Common myeloid progenitor, CD34-positive (primary cell): Measurements from ENCODE around the gene RPS6KA1.

Experiments
- CTCF ChIA-PET: fragments of 350-600 bp; sonication (Branson Sonifier 250); formaldehyde crosslinking; loops from one replicate; lab custom pipeline; 2021; ENCODE audit warnings: antibody characterized with exemption; lab: Charles Lee
- POLR2A ChIA-PET: fragments of 350-600 bp; sonication (Branson Sonifier 250); formaldehyde crosslinking; loops from one replicate; lab custom pipeline; 2021; ENCODE audit warnings: antibody characterized with exemption; lab: Charles Lee
- DNase-seq, 3 donors: peaks; one replicate each; pipeline versions ENCODE4 v3.0.0 to v3.0.0-alpha.2; 2013
- H3K27ac ChIP-seq, 2 experiments: 1 replicate in 1 of 2; 2 replicates in 1 of 2; pipeline ENCODE4 v1.7.0; 2013; ENCODE audit warnings: inconsistent platforms in 2 of 2, low read length in 2 of 2, mild to moderate bottlenecking in 2 of 2, low read depth in 1 of 2, moderate library complexity in 1 of 2; ENCODE audit not compliant: severe bottlenecking in 2 of 2, insufficient read depth in 1 of 2, poor library complexity in 1 of 2
- H3K27me3 ChIP-seq, 5 experiments: replicated peaks in 2 of 5; 1 replicate in 3 of 5; 2 replicates in 2 of 5; pipeline versions ENCODE4 v1.6.1 to v1.7.0; 2013; ENCODE audit warnings: low read length in 4 of 5, mild to moderate bottlenecking in 2 of 5, moderate library complexity in 2 of 5, inconsistent platforms in 1 of 5; ENCODE audit not compliant: insufficient read depth in 5 of 5, control insufficient read depth in 4 of 5
- H3K36me3 ChIP-seq, 4 experiments: 1 replicate in 2 of 4; 2 replicates in 2 of 4; pipeline versions ENCODE4 v1.6.1 to v1.7.0; 2013; ENCODE audit warnings: low read length in 3 of 4, control low read depth in 1 of 4, mild to moderate bottlenecking in 1 of 4; ENCODE audit not compliant: control insufficient read depth in 4 of 4, insufficient read depth in 4 of 4
- H3K4me1 ChIP-seq, 4 experiments: 1 replicate in 3 of 4; 2 replicates in 1 of 4; pipeline versions ENCODE4 v1.6.1 to v1.7.1; 2013; ENCODE audit warnings: low read length in 3 of 4, mild to moderate bottlenecking in 3 of 4, control low read depth in 1 of 4, inconsistent platforms in 1 of 4, moderate library complexity in 1 of 4; ENCODE audit not compliant: control insufficient read depth in 4 of 4, insufficient read depth in 4 of 4; ENCODE audit errors: control extremely low read depth in 1 of 4
- H3K4me3 ChIP-seq, 7 experiments: 1 replicate in 4 of 7; 2 replicates in 3 of 7; pipeline versions ENCODE4 v1.5.1 to v1.7.0; 2013; ENCODE audit warnings: mild to moderate bottlenecking in 7 of 7, low read length in 6 of 7, moderate library complexity in 6 of 7, inconsistent platforms in 2 of 7, low read depth in 2 of 7, control low read depth in 1 of 7; ENCODE audit not compliant: insufficient read depth in 4 of 7, control insufficient read depth in 1 of 7; ENCODE audit errors: extremely low read depth in 1 of 7
- H3K9me3 ChIP-seq, 5 experiments: 1 replicate in 4 of 5; 2 replicates in 1 of 5; pipeline versions ENCODE4 v1.6.1 to v1.7.1; 2013; ENCODE audit warnings: low read length in 4 of 5, mild to moderate bottlenecking in 2 of 5, inconsistent platforms in 1 of 5, low read depth in 1 of 5, moderate library complexity in 1 of 5; ENCODE audit not compliant: control insufficient read depth in 4 of 5, insufficient read depth in 2 of 5; ENCODE audit errors: control extremely low read depth in 1 of 5
- WGBS: methylation state at CpG from one replicate; pipeline ENCODE4 v1.1.5; 2013; ENCODE audit not compliant: insufficient coverage; 5-methylcytosine and 5-hydroxymethylcytosine counted together

The RPS6KA1 gene

GRCh38 chr1:26530410-26530894 lies 891 bp downstream of the RPS6KA1 start:
- ChIA-PET POLR2A (interaction anchor here (1.3 kb wide), 1 partner anchor 30 kb away, joined by 10 read pairs; no protein-coding TSS in a partner anchor), CTCF (interaction anchor here (0.9 to 12.2 kb wide), 9 partner anchors 8 to 167 kb away, joined by 3 to 103 read pairs (median 3); no protein-coding TSS in a partner anchor)
- 14% methylated on average over 8 of the region's 8 CpGs for WGBS
- no peaks in the 10 kb centered on the region for H3K27me3 ChIP-seq
- DNase-seq: no peak
- H3K9me3 ChIP-seq: no peaks in the 10 kb centered on the region
- peaks cover 8 to 56% (median 43%) of the 10 kb centered on the region in 4 experiments for H3K4me1 ChIP-seq
- peak overlapping the region in 1 of 2 experiments; percentile 43 for H3K27ac ChIP-seq
- peaks cover 0 to 2% (median 0%) of the 10 kb centered on the region in 4 experiments for H3K36me3 ChIP-seq
- peak overlapping the region; percentile 68 to 89 (median 78) for H3K4me3 ChIP-seq

GRCh38 chr1:26530895-26531598 lies 1.5 kb downstream of the RPS6KA1 start:
- WGBS: 8% methylated on average over 5 of the region's 9 CpGs
- no peaks in the 10 kb centered on the region for H3K9me3 ChIP-seq
- ChIA-PET POLR2A (no interaction called here), CTCF (interaction anchor here (0.9 to 12.2 kb wide), 10 partner anchors 8 to 168 kb away, joined by 3 to 103 read pairs (median 3); no protein-coding TSS in a partner anchor)
- H3K4me3 ChIP-seq: peak overlapping the region in 6 of 7 experiments; percentile 68 to 89 (median 78)
- H3K36me3 ChIP-seq: peaks cover 0 to 2% (median 0%) of the 10 kb centered on the region in 4 experiments
- peaks cover 8 to 57% (median 45%) of the 10 kb centered on the region in 4 experiments for H3K4me1 ChIP-seq
- peak; percentile 62 to 72 (median 71) for DNase-seq
- no peaks in the 10 kb centered on the region for H3K27me3 ChIP-seq
- H3K27ac ChIP-seq: no peak overlapping the region

- H3K27ac ChIP-seq: no peak overlapping the region
- peaks cover 8 to 57% (median 45%) of the 10 kb centered on the region in 4 experiments for H3K4me1 ChIP-seq
- peak overlapping the region in 3 of 7 experiments; percentile 19 to 89 (median 85) for H3K4me3 ChIP-seq
- ChIA-PET POLR2A (no interaction called here), CTCF (interaction anchor here (1.0 to 12.2 kb wide), 4 partner anchors 7 to 45 kb away, joined by 3 to 103 read pairs (median 19); no protein-coding TSS in a partner anchor)
- WGBS: 97% methylated on average over 5 of the region's 12 CpGs
- H3K9me3 ChIP-seq: no peaks in the 10 kb centered on the region
- H3K27me3 ChIP-seq: no peaks in the 10 kb centered on the region
- H3K36me3 ChIP-seq: peaks cover 0 to 6% (median 0%) of the 10 kb centered on the region in 4 experiments
- DNase-seq: no peak
Observed at GRCh38 chr1:26531651-26532131, 2.1 kb downstream of the RPS6KA1 start.

DNA sequence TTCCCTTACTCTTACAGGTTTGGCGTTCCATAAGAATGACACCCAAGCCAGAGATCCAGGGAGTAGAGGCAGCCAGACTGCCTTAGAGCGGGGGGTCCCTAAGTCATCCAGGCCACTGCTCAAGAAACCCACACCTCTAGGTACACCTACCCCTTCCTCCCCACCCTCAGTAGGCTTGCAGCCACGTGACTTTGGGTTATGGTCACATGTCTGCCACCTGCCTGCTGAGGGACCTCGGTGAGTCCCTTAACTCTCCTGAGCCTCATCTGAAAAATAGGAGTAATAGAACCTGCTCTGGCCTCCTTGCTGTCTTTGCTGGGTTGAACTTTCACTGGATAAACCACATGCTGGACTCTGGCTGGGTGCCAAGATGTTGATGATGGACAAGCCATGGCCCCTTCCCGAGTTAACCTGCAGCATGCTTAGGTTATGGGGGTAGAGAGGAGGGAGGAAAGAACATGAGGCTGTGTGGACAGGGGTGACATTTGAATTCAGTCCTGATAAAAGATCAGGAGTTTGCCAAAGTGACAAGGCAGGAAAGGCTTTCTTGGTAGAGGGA lies 4.5 kb downstream of the RPS6KA1 start:
- Histone ChIP-seq H3K4me3 (no peak overlapping the region), H3K27me3 (no peaks in the 10 kb centered on the region), H3K4me1 (peaks cover 10 to 74% (median 59%) of the 10 kb centered on the region in 4 experiments), H3K36me3 (peaks cover 0 to 21% (median 0%) of the 10 kb centered on the region in 4 experiments), H3K9me3 (no peaks in the 10 kb centered on the region), H3K27ac (no peak overlapping the region)
- WGBS: 62% methylated on average over 4 of the region's 5 CpGs
- DNase-seq: no peak
- POLR2A ChIA-PET: no interaction called here
- CTCF ChIA-PET: interaction anchor here (1.1 to 12.2 kb wide), 3 partner anchors 5 to 17 kb away, joined by 3 to 103 read pairs (median 4); no protein-coding TSS in a partner anchor

DNA sequence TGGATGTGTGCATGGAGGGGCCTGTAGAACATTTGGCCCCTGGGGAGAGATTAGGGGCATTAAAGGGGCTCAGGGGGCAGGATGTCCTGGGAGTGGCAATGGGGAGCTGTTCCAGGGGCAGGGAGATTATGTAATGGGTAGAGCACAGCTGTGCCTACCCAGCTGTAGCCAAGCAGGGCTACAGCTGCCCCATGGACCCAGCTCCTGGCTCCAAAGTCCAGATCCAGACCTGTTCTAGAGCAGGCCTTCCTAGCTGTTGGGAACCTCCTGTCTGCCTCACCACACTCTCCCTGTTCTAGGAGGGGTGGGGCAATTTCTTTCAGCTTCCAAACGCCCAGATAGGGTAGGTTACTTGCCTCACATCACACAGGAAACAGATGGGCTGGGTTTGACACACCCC lies 5.6 kb downstream of the RPS6KA1 start:
- Histone ChIP-seq H3K36me3 (peaks cover 0 to 23% (median 0%) of the 10 kb centered on the region in 4 experiments), H3K4me1 (peaks cover 15 to 77% (median 65%) of the 10 kb centered on the region in 4 experiments), H3K9me3 (no peaks in the 10 kb centered on the region), H3K27ac (no peak overlapping the region), H3K4me3 (no peak overlapping the region), H3K27me3 (no peaks in the 10 kb centered on the region)
- POLR2A ChIA-PET: no interaction called here
- CTCF ChIA-PET: interaction anchor here (1.1 to 8.6 kb wide), 7 partner anchors 7 to 49 kb away, joined by 3 to 103 read pairs (median 4); partner anchors contain the start of gene RPS6KA1
- no peak for DNase-seq
- WGBS: no CpG with 5 or more reads among the region's 1 CpG

DNA sequence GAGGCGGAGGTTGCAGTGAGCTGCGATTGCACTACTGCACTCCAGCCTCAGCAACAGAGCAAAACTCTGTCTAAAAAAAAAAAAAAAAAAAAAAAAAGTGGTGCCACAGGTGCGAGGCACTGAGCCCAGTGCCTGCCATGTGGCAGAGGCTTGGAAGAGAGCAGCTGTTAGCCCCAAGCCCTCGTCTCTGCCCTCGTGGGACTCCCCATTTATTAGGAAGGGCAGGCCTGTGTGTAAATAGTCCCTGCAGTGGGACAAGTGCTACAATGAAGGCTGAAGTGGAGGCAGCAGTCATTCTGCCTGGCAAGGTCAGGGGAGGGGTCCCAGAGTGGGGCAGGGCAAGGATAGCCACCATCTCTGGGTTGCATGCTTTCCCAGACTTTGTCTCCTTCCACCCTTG lies 6.5 kb downstream of the RPS6KA1 start:
- DNase-seq: no peak
- POLR2A ChIA-PET: no interaction called here
- WGBS: 87% methylated on average over 2 of the region's 5 CpGs
- Histone ChIP-seq H3K27ac (no peak overlapping the region), H3K27me3 (no peaks in the 10 kb centered on the region), H3K36me3 (peaks cover 0 to 23% (median 0%) of the 10 kb centered on the region in 4 experiments), H3K4me1 (peaks cover 12 to 77% (median 64%) of the 10 kb centered on the region in 4 experiments), H3K4me3 (no peak overlapping the region), H3K9me3 (no peaks in the 10 kb centered on the region)
- CTCF ChIA-PET: interaction anchor here (0.8 to 8.6 kb wide), 3 partner anchors 8 to 142 kb away, joined by 3 to 103 read pairs (median 5); partner anchors contain the start of gene RPS6KA1
